HG03342 (cell line): ENCODE measurements around the gene PRKRA.
"Not testable (repeated sequence)": the region's sequence is repeated elsewhere in the genome, so short reads cannot be mapped to it uniquely, and the experiment has no call there.

Experiments used
- ATAC-seq: cut with Tn5 transposase; IDR thresholded peaks from one replicate; pipeline ENCODE4 v1.9.1; 2021; ENCODE audit warnings: mild to moderate bottlenecking, moderate library complexity; ENCODE audit not compliant: unreplicated experiment

The PRKRA gene

DNA sequence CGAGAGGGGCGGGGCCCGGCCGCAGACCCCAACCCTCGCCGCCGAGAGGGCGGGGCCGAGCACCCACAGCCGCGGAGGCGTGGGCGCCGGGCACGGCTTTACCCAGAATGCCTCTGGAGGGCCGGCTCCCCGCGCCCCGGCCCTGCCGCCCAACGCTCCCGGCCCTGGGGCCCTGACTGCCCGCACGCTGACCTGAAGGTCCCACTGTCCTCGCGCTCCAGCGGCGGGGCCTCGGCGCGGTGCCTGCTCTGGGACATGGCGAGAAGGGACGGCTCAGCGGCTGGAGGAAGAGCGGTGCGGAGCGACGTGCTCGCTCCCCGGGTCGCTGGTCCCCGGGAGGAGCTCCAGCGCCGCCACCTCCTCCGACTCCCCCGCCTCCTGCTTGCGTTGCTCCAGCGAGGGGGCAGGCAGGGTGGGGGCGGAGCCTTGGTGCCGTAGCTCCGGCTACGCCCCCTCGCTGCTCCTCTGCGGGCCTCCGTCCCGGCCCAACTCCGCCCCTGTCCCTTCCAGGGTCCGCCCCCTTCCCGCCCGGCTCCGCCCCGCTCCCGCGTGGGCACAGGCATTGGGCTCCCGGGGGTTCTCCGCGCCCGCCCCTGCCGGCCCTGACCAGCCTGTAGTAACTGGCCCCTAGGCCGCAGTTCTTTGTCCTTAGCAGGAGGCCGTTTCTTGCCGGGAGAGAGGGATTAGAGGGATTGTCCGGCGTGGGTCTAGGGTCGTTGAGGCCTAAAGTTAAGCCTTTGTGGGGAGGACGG lies at the start of gene PRKRA, which contains the start of gene PJVK:
Gene PRKRA (minus strand): TSS at position 402 of the 752 bp plus-strand sequence. CDS start 145 bp downstream, at position 257.
Gene PJVK (plus strand): TSS at position 605 of the 752 bp plus-strand sequence. CDS start 2,032 bp downstream, outside the sequence.
- ATAC-seq = peak; percentile 78

DNA sequence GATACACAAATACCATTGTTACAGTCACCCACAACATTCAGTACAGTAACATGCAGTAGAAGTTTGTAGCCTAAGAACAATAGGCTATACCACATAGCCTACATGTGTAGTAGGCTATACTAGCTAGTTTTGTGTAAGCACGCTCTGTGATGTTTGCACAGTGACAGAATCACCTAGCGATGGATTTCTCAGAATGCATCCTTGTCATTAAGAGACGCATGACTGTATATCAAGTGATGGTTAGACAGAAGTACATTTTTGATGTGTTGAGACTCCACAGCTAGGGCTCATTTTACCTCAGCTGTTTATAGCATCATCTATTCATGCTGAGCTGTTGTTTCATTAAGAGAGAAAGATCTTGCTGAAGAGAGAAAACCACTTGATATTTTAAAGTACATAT lies 48.7 kb upstream of the PRKRA start:
- ATAC-seq = no peak

DNA sequence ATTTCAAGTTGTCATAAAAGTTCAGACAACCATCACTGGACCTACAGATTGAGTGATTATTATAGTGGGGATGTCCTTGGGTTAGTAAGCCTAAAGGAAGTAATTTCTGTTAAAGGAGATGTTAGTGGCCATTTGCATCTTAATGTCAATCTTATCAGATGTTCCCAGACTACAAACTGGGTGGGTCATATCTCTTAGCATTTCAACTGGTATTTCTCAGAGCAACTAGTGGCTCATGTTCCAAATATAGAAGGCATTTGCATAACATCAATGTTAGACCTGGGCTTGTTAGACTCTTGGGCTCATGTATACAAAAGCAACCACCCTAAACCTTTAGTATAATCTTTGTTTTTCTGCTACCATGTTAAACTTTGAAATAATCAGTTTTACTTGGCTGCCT lies 47.2 kb upstream of the PRKRA start:
- ATAC-seq = peak; percentile 52

GRCh38 chr2:178496049-178496448 lies 45.1 kb upstream of the PRKRA start:
- no peak for ATAC-seq

- no peak for ATAC-seq
Measured at GRCh38 chr2:178491612-178492011, 40.6 kb upstream of the PRKRA start.

- no peak for ATAC-seq
Measured at GRCh38 chr2:178485356-178485755, 34.4 kb upstream of the PRKRA start.

DNA sequence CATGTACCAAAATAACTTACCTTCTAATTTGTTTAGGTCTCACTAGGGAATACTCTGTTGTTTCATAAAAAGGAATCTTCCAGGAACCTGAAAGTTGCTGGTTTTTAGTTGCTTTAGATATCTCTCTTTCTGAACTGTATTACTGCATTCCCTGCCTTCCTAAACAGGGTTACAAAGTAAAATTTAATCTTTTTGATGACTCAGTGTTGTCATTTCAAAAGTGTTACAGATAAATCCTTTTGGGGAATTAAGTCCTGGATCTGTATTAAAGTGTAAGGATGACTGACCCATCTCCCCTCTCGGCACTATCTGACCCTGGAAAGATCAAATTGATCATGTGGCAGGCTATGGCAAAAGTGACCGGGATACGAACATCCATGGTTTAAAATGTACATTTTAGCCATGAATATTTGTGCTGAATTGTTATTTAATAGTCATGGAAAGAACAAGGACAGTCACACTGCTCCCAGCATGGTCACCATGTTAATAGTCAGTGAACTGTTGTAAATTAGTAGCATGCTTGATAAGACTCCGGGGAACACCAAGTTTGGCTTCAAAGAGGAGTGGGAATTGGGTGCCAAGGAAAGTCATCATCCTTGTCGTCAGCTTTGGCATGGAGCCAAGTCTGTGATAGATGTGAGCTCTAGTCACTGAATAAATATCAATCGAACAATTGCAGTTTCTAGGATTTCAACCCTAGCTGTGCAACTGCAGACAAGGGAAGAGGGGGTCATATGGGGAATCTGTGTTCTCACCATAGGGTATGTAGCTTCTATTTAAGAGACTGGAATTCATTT lies 33.5 kb upstream of the PRKRA start:
- ATAC-seq = no peak

DNA sequence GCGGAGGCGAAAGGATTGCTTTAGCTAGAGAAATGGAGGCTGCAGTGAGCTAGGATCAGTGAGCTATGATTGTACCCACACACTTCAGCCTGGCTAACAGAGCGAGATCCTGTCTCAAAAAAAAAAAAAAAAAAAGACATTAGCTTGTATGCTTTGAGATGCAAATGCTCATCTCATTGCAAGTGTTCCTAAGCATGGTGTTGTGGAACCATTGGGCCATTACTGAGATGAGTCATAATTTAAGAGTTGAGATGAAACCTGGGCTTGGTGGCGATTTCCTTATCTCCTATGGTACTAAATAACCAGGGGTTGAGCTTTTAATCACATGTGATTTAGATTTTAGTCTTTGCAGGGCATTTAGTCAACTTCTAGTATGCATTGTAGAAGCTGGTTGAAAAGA lies 31.5 kb upstream of the PRKRA start:
- ATAC-seq = peak; percentile 41

GRCh38 chr2:178480227-178481181 lies 29.5 kb upstream of the PRKRA start, which contains the start of gene PLEKHA3:
TSS of gene PLEKHA3 (plus strand) at chr2:178480457. CDS start at chr2:178480870, 413 bp downstream.
- ATAC-seq = peak; percentile 51

GRCh38 chr2:178479758-178480226 lies 28.8 kb upstream of the PRKRA start:
- ATAC-seq = no peak

DNA sequence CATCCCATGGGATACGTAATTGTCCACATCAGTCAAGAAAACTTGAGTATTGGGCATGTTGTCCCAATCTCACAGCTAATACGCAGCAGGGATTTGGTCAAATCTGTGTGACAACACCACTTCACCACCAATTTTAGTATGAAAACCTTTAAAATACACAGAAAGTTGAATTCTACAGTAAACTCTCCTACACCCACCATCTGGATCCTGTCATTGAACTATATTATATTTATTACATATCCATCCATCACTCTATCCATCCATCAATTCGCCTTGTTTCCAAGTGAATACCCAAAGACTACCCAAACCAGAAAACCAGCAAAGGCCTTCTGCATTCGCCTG lies 28.3 kb upstream of the PRKRA start:
- no peak for ATAC-seq

DNA sequence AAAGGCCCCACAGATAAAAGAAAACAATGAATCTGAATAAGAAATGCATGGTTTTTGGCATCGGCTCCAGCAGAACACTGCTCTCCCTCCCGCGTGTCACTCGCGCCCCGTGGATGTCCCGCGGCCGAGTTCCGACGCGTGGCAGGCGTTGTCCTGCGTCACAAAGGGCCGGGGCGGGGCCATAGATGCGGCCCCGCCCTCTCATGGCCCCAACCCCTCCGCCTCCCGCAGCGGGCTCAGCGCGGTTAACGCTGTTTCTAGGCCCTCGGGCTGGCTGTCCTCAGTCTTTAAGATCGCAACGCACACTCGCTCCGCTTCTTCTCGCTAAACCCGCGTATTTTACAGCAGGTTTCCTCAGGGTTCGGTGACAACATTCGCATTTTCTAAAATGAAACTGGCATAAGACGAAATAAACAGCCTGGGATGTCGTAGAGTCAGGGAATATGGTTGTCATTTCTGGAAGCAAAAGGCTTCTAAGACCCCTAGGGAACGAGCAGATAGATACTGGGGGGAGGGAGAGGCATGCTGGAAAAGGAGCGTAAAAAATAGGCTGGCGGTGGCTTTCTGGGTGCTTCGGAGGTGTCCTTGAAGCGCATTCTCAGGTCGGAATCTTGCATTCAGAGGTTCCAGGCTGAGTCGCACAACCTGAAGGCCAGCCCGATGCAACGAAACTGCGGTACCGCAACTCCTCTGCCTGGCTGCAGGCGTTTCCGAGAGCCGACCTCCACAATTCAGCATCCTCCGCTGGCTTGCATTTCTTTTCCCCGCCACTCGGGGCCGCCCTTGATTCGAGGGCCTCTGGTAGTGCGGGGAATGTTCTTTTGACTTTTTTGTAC lies 27.7 kb upstream of the PRKRA start, which contains the start of gene FKBP7:
Gene FKBP7 (minus strand): TSS at position 162 of the 836 bp plus-strand sequence. CDS start 101 bp downstream, at position 61.
- ATAC-seq = peak; percentile 50

GRCh38 chr2:178478130-178478438 lies 27.1 kb upstream of the PRKRA start:
- ATAC-seq = no peak

GRCh38 chr2:178477443-178478129 lies 26.6 kb upstream of the PRKRA start:
- ATAC-seq = no peak

GRCh38 chr2:178476477-178476876 lies 25.5 kb upstream of the PRKRA start:
- no peak for ATAC-seq

- ATAC-seq = no peak
Measured at GRCh38 chr2:178474560-178474959, 23.6 kb upstream of the PRKRA start.

DNA sequence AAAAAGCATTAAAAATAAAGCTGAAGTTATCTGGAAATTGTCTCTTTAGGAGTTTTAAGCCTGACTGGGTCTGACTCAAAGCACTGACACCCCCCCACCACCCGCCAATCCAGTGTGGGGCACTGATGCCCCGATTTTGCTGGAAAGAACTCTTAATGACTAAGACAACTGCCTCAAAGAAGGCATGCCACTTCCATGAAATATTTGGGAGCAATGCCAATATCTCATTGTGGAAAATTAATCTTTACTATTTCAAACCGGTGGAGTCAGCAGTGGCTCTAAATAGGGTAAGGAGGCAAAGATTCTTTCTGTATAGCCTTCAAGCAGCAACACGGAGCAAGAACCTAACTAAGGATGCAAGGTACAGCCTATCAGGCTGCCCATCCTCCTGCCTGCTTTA lies 23.0 kb upstream of the PRKRA start:
- ATAC-seq = no peak

GRCh38 chr2:178473373-178473772 lies 22.4 kb upstream of the PRKRA start:
- no peak for ATAC-seq

DNA sequence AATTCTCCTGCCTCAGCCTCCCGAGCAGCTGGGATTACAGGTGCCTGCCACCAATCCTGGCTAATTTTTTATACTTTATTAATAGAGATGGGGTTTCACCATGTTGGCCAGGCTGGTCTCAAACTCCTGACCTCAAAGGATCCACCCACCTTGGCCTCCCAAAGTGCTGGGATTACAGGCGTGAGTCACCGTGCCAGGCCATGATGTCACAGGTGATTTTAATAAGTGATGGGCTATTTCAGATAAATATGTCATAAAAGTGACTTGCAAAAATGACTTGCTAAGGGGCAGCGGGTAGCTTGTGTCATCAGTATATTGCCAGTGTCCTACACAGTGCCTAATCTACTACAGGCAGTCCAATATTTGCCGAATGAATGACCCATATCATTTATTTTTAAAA lies 20.3 kb upstream of the PRKRA start:
- not testable (repeated sequence) for ATAC-seq
